KOPT-K1 (cell line): Measurements from ENCODE around the gene HSPBP1.

Experiments used
- H3K27ac ChIP-seq: fragments of 200-600 bp; sonication (generic); 2 replicates; pipeline ENCODE4 v1.5.1; 2016; ENCODE audit warnings: antibody characterized with exemption, mild to moderate bottlenecking, low read depth, low read length; ENCODE audit not compliant: poor library complexity, severe bottlenecking
- H3K36me3 ChIP-seq: fragments of 200-600 bp; sonication (generic); 2 replicates; pipeline ENCODE4 v1.5.1; 2017; ENCODE audit warnings: antibody characterized with exemption, mild to moderate bottlenecking, low read length, moderate library complexity; ENCODE audit not compliant: insufficient read depth
- H3K9me3 ChIP-seq: fragments of 200-600 bp; sonication (generic); 2 replicates; pipeline ENCODE4 v1.5.1; 2017; ENCODE audit warnings: antibody characterized with exemption, low read length, mild to moderate bottlenecking; ENCODE audit not compliant: insufficient read depth, poor library complexity, severe bottlenecking

HSPBP1 gene

DNA sequence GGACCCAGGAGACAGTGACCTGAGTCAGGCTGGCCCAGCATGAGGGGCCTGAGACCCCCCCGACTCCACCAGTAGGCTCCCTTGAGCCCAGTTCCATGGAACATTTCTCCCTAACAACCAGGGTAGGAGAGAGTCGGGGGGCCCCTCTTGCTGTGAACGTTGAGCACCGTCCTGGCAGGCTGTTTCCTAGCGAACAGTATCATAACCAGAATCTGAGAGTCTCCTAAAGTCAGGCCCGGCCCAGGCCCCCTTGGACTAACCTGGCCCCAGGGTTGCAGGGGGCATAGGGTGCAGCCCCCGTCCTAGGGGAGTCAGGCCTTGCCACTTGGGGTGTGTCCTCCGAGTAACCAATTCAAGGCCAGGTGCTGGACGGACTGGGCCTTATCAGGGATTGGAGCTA is 31.5 kb upstream of the HSPBP1 start:
- Histone ChIP-seq H3K27ac (no peak overlapping the region), H3K9me3 (no peaks in the 10 kb centered on the region), H3K36me3 (no peaks in the 10 kb centered on the region; the same call in 1 of the 2 replicates)

DNA sequence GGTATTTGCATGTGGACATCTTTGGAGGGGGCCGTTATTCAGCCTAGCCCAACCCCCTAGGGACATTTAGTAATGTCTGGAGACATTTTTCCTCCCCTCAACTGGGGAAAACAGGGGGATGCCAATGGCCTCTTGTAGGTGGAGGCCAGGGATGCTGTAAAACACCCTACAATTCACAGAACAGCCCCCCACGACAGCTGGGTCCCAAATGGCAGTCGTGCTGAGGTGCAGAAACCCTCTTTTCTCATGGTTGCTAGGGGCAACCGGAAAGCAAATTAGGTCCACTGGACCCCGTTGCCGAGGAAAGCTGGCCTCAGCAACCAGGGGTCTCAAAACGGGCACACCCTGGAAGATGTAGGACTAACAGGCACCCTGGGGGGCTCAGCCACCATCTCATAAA is 30.6 kb upstream of the HSPBP1 start:
- H3K9me3 ChIP-seq: no peaks in the 10 kb centered on the region
- no peak overlapping the region for H3K27ac ChIP-seq
- H3K36me3 ChIP-seq: no peaks in the 10 kb centered on the region; the same call in 1 of the 2 replicates

DNA sequence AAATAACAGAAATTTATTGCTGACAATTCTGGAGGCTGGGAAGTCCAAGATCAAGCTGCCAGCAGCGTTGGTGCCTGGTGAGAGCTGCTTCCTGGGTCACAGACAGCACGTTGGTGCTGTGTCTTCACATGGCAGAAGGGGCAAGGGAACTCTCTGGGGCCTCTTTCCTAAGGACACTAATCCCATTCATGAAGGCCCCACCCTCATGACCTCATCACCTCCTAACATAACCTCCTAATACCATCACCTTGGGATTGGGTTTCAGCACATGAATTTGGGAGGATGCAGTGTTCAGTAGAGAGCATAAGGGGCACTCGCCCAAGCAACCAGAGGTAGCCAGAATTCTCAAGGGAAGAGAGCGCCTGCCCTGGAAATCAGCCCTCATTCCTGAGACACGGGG is 29.5 kb upstream of the HSPBP1 start:
- H3K9me3 ChIP-seq: no peaks in the 10 kb centered on the region
- H3K36me3 ChIP-seq: no peaks in the 10 kb centered on the region; the same call in 1 of the 2 replicates
- no peak overlapping the region for H3K27ac ChIP-seq

DNA sequence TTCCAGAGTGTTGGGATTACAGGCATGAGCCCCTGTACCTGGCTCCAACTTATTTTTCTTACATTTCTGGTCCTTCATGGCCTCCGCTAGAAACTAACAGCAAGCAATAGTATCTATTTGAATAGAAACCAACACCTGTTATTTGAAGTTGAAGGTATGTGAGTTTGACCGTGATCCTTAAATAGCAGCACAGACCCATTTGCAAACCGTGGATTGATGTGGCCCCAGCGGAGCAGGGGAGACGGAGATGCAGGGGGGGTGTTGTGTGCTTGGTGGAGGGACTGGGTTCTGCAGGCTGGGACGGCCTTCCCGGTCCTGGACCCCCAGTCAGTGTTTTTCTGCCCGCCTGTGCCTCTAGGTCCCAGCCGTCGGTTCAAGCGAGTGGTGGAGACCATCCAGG is 28.4 kb upstream of the HSPBP1 start:
- Histone ChIP-seq H3K36me3 (no peaks in the 10 kb centered on the region; the same call in 1 of the 2 replicates), H3K27ac (no peak overlapping the region), H3K9me3 (no peaks in the 10 kb centered on the region)

DNA sequence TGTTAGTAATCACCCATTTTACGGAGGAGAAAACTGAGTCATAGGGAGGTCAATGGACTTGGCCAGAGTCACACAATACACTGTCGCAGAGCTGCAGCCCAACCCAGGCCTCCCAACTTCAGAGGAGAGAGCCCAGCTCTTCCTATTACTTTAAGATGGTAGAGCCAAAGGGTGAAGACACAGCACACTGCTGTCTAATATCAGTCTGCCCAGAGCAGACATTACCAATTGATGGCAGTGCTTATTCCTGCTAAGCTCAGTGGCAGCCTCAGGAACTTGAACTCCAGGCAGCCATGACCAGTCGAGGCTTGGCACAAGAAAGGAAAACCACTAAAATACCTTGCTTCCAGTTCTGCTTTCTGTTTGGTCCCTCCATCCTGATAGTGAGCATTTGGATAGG is 26.8 kb upstream of the HSPBP1 start:
- H3K27ac ChIP-seq: no peak overlapping the region
- H3K36me3 ChIP-seq: no peaks in the 10 kb centered on the region; the same call in 1 of the 2 replicates
- no peaks in the 10 kb centered on the region for H3K9me3 ChIP-seq

DNA sequence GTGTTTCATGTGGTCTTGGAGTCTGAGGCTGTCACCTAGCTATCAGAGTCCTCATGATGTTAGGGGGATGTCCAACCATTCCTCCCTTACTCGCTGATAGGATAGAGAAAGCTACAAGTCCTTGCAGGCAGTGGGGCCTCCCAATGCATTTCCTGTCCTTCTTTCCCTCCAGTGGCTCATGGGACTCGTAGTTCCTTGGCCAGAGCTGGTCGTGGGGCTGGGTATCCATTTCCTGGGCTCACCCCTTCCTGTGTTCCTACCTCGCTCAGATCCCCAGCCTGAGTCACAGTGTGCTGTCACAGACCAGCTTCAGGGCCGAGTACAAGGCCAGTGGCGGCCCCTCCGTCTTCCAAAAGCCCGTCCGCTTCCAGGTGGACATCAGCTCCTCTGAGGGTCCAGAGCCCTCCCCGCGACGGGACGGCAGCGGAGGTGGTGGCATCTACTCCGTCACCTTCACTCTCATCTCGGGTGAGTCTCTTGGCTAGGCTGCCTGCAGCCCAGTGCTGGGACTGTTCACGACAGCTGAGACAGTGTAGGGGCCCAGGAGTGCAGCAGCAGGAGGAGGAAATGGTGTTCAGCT is 26.2 kb upstream of the HSPBP1 start:
- Histone ChIP-seq H3K9me3 (no peaks in the 10 kb centered on the region), H3K27ac (no peak overlapping the region), H3K36me3 (no peaks in the 10 kb centered on the region; the same call in 1 of the 2 replicates)

DNA sequence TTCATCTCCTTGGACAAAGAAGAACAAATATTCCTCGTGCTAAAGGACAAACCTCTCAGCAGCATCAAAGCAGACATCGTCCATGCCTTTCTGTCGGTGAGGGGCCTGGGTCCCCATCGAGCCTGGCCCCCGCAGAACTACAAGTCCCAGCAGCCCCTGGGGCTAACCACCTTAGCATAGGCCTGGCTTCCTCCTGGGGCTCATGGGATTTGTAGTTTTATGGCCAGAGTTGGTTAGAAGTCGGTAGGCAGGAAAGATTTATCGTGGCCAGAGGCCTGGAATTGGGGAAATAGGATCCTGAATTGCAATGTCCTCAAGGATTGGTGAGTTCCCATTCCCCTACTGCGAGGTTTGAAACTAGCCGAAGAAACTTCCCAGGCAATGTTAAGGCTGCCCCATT is 25.6 kb upstream of the HSPBP1 start:
- Histone ChIP-seq H3K27ac (no peak overlapping the region), H3K9me3 (no peaks in the 10 kb centered on the region), H3K36me3 (no peaks in the 10 kb centered on the region; the same call in 1 of the 2 replicates)

DNA sequence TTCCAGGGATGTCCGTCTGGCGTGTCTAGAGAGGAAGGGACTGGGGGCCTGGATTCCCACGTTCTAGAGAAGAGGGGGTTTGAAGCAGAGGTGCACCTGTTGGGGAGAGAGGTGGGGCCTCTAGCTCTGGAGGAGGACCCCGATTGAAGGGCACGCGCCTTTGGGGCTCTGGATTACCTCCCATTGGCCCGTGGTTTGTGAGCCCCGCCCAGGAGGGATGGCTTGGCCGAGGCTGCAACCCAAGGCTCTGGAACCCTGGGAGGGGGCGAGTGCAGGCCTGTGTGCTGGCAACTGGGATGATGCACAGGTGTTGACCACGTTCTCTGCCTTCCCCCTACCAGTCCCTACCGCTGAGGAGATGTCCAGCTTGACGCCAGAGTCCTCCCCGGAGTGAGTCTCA is 25.1 kb upstream of the HSPBP1 start:
- Histone ChIP-seq H3K36me3 (no peaks in the 10 kb centered on the region; the same call in 1 of the 2 replicates), H3K9me3 (no peaks in the 10 kb centered on the region)

DNA sequence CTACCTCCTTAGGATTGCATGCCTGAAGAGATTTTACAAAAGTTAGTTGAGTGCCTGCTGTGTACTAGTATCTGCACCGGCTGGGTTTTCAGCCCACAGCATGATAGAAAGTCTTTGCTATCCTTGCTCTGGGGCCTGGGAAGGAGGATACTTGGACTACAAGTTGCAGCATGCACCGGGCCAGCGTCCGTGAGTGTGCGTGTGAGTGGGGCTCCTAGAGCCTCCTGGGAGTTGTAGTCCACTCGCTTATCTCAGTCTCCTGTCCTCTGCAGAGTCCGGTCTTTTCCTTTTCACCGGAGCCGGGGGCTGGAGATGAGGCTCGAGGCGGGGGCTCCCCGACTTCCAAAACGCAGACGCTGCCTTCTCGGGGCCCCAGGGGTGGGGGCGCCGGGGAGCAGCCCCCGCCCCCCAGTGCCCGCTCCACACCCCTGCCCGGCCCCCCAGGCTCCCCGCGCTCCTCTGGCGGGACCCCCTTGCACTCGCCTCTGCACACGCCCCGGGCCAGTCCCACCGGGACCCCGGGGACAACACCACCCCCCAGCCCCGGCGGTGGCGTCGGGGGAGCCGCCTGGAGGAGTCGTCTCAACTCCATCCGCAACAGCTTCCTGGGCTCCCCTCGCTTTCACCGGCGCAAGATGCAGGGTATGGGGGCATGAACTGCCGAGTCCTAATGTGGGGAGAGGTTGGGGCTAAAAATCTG is 24.5 kb upstream of the HSPBP1 start:
- no peaks in the 10 kb centered on the region for H3K9me3 ChIP-seq
- no peak overlapping the region for H3K27ac ChIP-seq
- H3K36me3 ChIP-seq: no peaks in the 10 kb centered on the region; the same call in 1 of the 2 replicates

More for the DNA sequence above, 25.1 kb upstream of the HSPBP1 start:
- H3K27ac ChIP-seq: no peak overlapping the region

DNA sequence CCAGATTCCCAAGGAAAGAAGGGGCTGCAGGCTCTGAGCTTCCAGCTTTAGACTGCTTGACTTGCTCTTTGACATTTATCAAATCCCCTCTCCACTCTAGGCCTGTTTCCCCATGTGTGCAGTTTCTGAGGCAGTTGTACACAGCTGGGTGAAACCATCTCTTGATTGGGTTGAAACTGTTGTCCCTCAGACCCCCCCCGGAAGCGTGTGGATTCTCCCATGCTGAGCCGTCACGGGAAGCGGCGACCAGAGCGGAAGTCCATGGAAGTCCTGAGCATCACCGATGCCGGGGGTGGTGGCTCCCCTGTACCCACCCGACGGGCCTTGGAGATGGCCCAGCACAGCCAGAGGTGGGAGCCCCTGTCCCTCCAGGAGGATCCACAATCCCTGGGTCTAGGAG is 23.6 kb upstream of the HSPBP1 start:
- no peaks in the 10 kb centered on the region for H3K9me3 ChIP-seq
- no peaks in the 10 kb centered on the region; the same call in 1 of the 2 replicates for H3K36me3 ChIP-seq
- H3K27ac ChIP-seq: no peak overlapping the region

DNA sequence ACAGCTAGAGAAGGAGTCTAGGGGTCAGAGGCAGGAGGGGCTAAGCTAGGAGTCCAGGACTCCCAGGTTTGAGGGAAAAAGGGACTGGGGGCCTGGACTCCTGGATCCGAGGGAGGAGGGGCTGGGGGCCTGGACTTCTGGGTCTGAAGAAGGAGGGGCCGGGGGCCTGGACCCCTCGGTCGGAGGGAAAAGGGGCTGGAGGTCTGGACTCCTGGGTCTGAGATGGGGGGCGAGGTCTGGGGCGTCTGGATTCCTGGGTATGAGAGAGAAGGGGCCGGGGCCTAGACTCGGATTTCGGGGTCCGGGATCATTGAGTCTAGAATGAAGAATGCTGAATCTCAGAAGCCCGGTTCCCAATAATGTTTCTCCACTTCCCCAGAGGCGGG is 22.4 kb upstream of the HSPBP1 start:
- Histone ChIP-seq H3K36me3 (no peaks in the 10 kb centered on the region; the same call in 1 of the 2 replicates), H3K27ac (peak overlapping the region; percentile 76), H3K9me3 (no peaks in the 10 kb centered on the region)

DNA sequence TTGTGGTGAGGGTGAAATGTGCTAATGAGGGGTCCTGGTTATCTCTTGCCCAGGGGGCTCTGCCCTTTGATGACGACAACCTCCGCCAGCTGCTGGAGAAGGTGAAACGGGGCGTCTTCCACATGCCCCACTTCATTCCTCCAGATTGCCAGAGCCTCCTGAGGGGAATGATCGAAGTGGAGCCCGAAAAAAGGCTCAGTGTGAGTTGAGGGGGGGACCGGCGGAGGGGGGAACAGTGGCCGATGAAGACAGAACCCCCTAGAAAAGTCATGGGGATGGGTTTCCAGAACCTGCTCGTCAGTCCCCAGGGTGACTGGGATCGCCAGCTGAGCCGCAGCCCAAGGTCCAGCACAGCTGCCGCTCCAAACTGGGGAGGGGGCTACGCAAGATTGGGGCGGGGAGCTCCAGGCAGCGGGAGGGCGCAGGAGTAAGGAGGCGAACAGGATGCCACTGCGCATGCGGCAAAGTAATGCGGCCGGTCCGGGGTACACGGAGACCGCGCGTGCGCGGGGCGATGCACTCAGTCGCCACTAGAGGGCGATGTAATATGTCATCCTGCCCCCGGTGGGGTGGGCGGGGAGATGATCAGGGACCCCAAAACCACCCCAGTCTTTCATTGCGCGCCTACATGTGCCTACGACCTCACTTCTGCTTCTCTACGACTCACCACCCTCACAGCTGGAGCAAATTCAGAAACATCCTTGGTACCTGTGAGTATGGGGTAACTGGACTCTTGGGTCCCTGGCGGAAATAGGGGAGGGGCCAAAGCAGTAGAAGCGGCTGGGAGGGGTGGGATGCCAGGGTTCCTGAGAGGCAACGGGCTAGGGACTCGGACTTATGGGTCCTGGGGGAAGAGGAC is 21.8 kb upstream of the HSPBP1 start:
- peak overlapping the region; percentile 76 for H3K27ac ChIP-seq
- no peaks in the 10 kb centered on the region for H3K9me3 ChIP-seq

DNA sequence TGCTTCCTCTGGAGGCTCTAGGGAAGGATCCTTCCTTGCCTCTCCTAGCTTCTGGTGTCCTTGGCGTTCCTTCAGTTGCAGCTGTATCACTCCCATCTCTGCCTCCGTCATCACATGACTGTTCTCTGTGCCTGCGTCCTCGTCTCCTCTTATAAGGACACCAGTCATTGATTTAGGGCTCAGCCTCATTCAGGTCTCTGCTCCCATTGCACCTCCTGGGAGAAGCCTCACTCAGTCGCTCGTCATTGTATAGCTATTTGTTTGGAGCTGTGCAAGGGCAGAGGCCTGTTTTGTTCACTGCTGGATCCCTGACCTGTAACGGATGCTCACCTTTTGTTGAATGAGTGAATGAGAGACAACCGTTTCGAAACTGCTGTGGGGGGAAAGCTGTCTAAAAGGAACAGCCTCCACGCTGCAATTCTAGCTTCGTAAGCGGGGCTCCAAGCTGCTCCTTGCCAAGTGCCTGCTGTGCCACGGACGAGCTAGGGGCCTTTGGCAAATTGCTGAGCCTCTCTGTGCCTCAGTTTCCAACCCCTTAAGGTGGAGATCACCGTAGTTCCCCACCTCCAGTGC is 21.1 kb upstream of the HSPBP1 start:
- no peak overlapping the region for H3K27ac ChIP-seq
- no peaks in the 10 kb centered on the region for H3K36me3 ChIP-seq
- no peaks in the 10 kb centered on the region for H3K9me3 ChIP-seq

More for the DNA sequence above, 21.8 kb upstream of the HSPBP1 start:
- no peaks in the 10 kb centered on the region for H3K36me3 ChIP-seq

DNA sequence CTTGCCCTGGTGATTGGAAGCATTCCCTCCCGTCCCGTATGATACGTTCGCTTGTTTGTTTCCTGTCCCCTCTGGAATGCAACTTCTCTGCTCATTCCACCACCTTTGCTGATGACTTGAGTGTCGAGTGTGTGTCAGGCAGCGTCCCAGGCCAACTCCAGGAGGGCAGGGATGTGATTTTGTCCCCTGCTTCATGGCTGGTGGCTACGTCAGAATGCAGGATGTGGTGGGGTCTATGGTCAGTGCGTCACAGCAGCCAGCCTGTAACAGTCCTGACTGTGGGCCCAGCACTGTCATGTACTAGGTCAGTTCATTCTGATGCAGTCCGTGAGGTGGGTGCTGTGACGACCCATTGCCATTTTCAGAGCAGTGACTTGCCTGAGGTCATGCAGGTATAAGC is 20.1 kb upstream of the HSPBP1 start:
- Histone ChIP-seq H3K9me3 (no peaks in the 10 kb centered on the region), H3K27ac (no peak overlapping the region), H3K36me3 (no peaks in the 10 kb centered on the region)

DNA sequence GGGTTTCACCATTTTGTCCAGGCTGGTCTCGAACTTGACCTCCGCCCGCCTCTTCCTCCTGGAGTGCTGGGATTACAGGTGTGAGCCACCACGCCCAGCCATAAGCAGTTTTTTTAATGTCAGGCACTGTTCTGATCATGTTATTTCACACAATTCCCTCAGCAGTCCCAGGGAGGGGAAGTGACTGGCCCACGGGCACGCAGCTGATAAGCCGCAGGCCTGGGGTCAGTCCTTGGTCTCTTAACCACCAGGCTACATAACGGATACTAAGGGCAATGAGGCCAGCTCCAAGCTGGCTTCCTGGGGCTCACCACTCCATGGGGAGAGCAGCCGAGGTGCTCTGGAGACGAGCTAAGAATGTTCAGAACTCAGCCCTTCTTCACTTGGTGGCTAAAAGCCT is 17.4 kb upstream of the HSPBP1 start:
- Histone ChIP-seq H3K9me3 (no peaks in the 10 kb centered on the region), H3K27ac (no peak overlapping the region), H3K36me3 (no peaks in the 10 kb centered on the region)
